HepG2 (cell line): Measurements from ENCODE around the gene GPR156. TPM values are rescaled to one million over a fixed set of nuclear protein-coding genes. Genes with fewer than 3 reads are reported as not detected.

Experiments
- ATAC-seq: fragments of 200-7000 bp; cut with Tn5 transposase; 3 replicates; pipeline ENCODE4 v1.9.1; 2020; ENCODE audit warnings: mild to moderate bottlenecking, moderate library complexity
- BruUV-seq: library from RNA; stranded (reverse); fragments of 400-500 nt; replicated peaks from 2 replicates; lab custom pipeline; 2021; lab: Mats Ljungman, UMichigan
- CTCF ChIA-PET: fragments of 300-600 bp; formaldehyde crosslinking; extraction: SDS; loops from one replicate; lab custom pipeline; 2021; ENCODE audit warnings: low total read pairs, inconsistent platforms, low intra/inter-chr PET ratio; lab: Yijun Ruan, JAX
- POLR2A ChIA-PET: fragments of 350-600 bp; sonication (Branson Sonifier 250); formaldehyde crosslinking; loops from one replicate; lab custom pipeline; 2020; ENCODE audit warnings: antibody characterized with exemption, inconsistent platforms; lab: Yijun Ruan, JAX
- DNase-seq: peaks from one replicate; pipeline ENCODE4 v3.0.0-alpha.2; 2015; ENCODE audit warnings: low spot score
- FAIRE-seq: peaks from 3 replicates; lab custom pipeline; 2011; peaks lifted over from hg19 to GRCh38; lab: Jason Lieb, UNC
- H2AFZ ChIP-seq: one replicate; pipeline ENCODE4 v1.6.1; 2011; ENCODE audit warnings: low read length, inconsistent platforms
- H3K27ac ChIP-seq: fragments of 300-600 bp; 3 replicates; pipeline ENCODE4 v1.8.0; 2011; ENCODE audit warnings: mixed run types, mild to moderate bottlenecking, mixed read lengths, low read length, inconsistent platforms; ENCODE audit not compliant: insufficient read depth; ENCODE audit errors: extremely low read length
- H3K27me3 ChIP-seq, 2 experiments: fragments of 200-600 bp in 1 of 2; 2 replicates in 1 of 2; 3 replicates in 1 of 2; pipeline versions ENCODE4 v1.6.0 to v1.8.0; 2011; ENCODE audit warnings: low read length in 2 of 2, mild to moderate bottlenecking in 2 of 2, moderate library complexity in 2 of 2, inconsistent platforms in 1 of 2; ENCODE audit not compliant: insufficient read depth in 2 of 2, control insufficient read depth in 1 of 2
- H3K36me3 ChIP-seq, 2 experiments: fragments of 200-600 bp in 1 of 2; replicated peaks in 1 of 2; 2 replicates in 1 of 2; 3 replicates in 1 of 2; pipeline versions ENCODE4 v1.5.1 to v1.8.0; 2011; ENCODE audit warnings: low read length in 2 of 2, inconsistent platforms in 1 of 2; ENCODE audit not compliant: insufficient read depth in 2 of 2, control insufficient read depth in 1 of 2
- H3K4me1 ChIP-seq: 2 replicates; pipeline ENCODE4 v1.5.1; 2012; ENCODE audit warnings: low read length, inconsistent platforms; ENCODE audit not compliant: insufficient read depth
- H3K4me2 ChIP-seq: 2 replicates; pipeline ENCODE4 v1.6.0; 2011; ENCODE audit warnings: low read depth, low read length, inconsistent platforms
- H3K4me3 ChIP-seq, 3 experiments: fragments of 200-600 bp in 1 of 3; sonication (generic), shearing (Covaris generic) in 1 of 3; replicated peaks in 1 of 3; 2 replicates each; pipeline ENCODE4 v1.5.1; 2011 to 2016; ENCODE audit warnings: low read length in 3 of 3, inconsistent platforms in 2 of 3, low read depth in 2 of 3, mild to moderate bottlenecking in 2 of 3, control low read depth in 1 of 3, mixed read lengths in 1 of 3; ENCODE audit not compliant: insufficient read depth in 1 of 3
- H3K79me2 ChIP-seq: one replicate; pipeline ENCODE4 v1.6.1; 2011; ENCODE audit warnings: low read length, inconsistent platforms; ENCODE audit not compliant: insufficient read depth
- H3K9ac ChIP-seq: 2 replicates; pipeline ENCODE4 v1.6.0; 2011; ENCODE audit warnings: mild to moderate bottlenecking, low read depth, low read length, inconsistent platforms; ENCODE audit not compliant: insufficient read depth
- H3K9me3 ChIP-seq: 2 replicates; pipeline ENCODE4 v1.5.1; 2012; ENCODE audit warnings: mild to moderate bottlenecking, low read length
- H4K20me1 ChIP-seq: 2 replicates; pipeline ENCODE4 v1.6.0; 2011; ENCODE audit warnings: inconsistent platforms, mild to moderate bottlenecking, low read length, moderate library complexity; ENCODE audit not compliant: insufficient read depth
- FOXM1 ChIP-seq: sonication (generic); formaldehyde crosslinking; IDR thresholded peaks from 2 replicates; pipeline ENCODE4 v1.5.0; 2020; ENCODE audit warnings: missing genetic modification reagents
- HOXA9 ChIP-seq: sonication (generic); formaldehyde crosslinking; IDR thresholded peaks from 2 replicates; pipeline ENCODE4 v1.8.1; 2022; ENCODE audit warnings: missing genetic modification reagents, mild to moderate bottlenecking, moderate library complexity, borderline replicate concordance
- MIXL1 ChIP-seq: IDR thresholded peaks from 2 replicates; pipeline ENCODE4 v1.6.1; 2016
- PHF21A ChIP-seq: sonication (generic); formaldehyde crosslinking; IDR thresholded peaks from 2 replicates; pipeline ENCODE4 v1.5.0; 2020; ENCODE audit warnings: mild to moderate bottlenecking, missing genetic modification reagents
- TAF15 ChIP-seq: fragments of 200-400 bp; formaldehyde crosslinking; IDR thresholded peaks from one replicate; pipeline ENCODE4 v1.6.1; 2018; ENCODE audit warnings: mild to moderate bottlenecking, low read depth, low read length; ENCODE audit not compliant: poor library complexity, severe bottlenecking
- ZBTB34 ChIP-seq: sonication (generic); formaldehyde crosslinking; IDR thresholded peaks from 2 replicates; pipeline ENCODE4 v1.8.0; 2022; ENCODE audit warnings: mild to moderate bottlenecking, missing genetic modification reagents
- ZNF503 ChIP-seq: sonication (generic); formaldehyde crosslinking; IDR thresholded peaks from 2 replicates; pipeline ENCODE4 v1.4.0; 2020; ENCODE audit warnings: missing genetic modification reagents
- ZNF567 ChIP-seq: sonication (generic); formaldehyde crosslinking; IDR thresholded peaks from 2 replicates; pipeline ENCODE4 v1.8.1; 2023; ENCODE audit warnings: mild to moderate bottlenecking, missing genetic modification reagents, borderline replicate concordance
- ZNF879 ChIP-seq: sonication (generic); formaldehyde crosslinking; IDR thresholded peaks from 2 replicates; pipeline ENCODE4 v1.8.1; 2023; ENCODE audit warnings: missing genetic modification reagents
- WGBS: methylation state at CpG from one replicate; pipeline ENCODE4 v1.1.6; 2017; ENCODE audit warnings: low lambda C conversion rate; 5-methylcytosine and 5-hydroxymethylcytosine counted together
- in situ Hi-C: cut with HindIII; loops from 2 replicates; pipeline ENCODE4 v1.10.0; 2017; ENCODE audit warnings: low pct_unique_long_range_greater_than_20kb; ENCODE audit not compliant: extremely low pct_ligation_motif_present
- intact Hi-C: fragments of 100-400 bp; cut with micrococcal nuclease; formaldehyde crosslinking; loops from one replicate; pipeline ENCODE4 v1.10.0; 2022; ENCODE audit not compliant: unreplicated experiment
- polyA plus RNA-seq, 8 experiments: library from polyadenylated mRNA; depleted of rRNA in 3 of 8; stranded (reverse) in 7 of 8; unstranded in 1 of 8; fragments of >200 nt; fragmentation: Illumina TruSeq in 4 of 8; extraction: Trizol in 4 of 8; gene quantifications; 2 replicates each; pipeline versions ENCODE4 v1.2.1 to v1.2.3, GENCODE V29; 2011 to 2016; ENCODE audit warnings: low read depth in 4 of 8, missing spikeins in 1 of 8, mixed read lengths in 1 of 8; ENCODE audit not compliant: insufficient read depth in 1 of 8
- total RNA-seq, 5 experiments: library from RNA; depleted of rRNA; stranded (reverse); fragments of >200 nt; fragmentation: Illumina TruSeq; extraction: Trizol; gene quantifications; 2 replicates each; pipeline ENCODE4 v1.2.3, GENCODE V29; 2016; ENCODE audit warnings: low read depth in 1 of 5

Gene GPR156
- total and polyA plus RNA-seq, 2 of the 13 experiments (the other 11 are each of a cell fraction or from before 2014, with no cell fraction given): not detected

- no peak for FAIRE-seq
- no peaks in the 10 kb centered on the region for H3K27me3 ChIP-seq
- no peaks in the 10 kb centered on the region for H3K79me2 ChIP-seq
- no peak overlapping the region for H3K27ac ChIP-seq
- CTCF ChIA-PET: no interaction called here
- BruUV-seq: no TSS peak
- POLR2A ChIA-PET: interaction anchor here (6.7 kb wide), 1 partner anchor 53 kb away, joined by 65 read pairs; the partner anchor contains the start of gene GSK3B
- no peaks in the 10 kb centered on the region for H3K36me3 ChIP-seq
- in situ Hi-C loops: no loop called here
- H3K4me2 ChIP-seq: peak overlapping the region; percentile 73
- no peak overlapping the region for H2AFZ ChIP-seq
- ATAC-seq: no peak
- H3K4me1 ChIP-seq: peaks cover 71% of the 10 kb centered on the region
- TF ChIP-seq PHF21A (CRISPR knock-in tag): no peak
- no peak for TF ChIP-seq HOXA9 (CRISPR knock-in tag)
- H3K9ac ChIP-seq: no peak overlapping the region
- no peaks in the 10 kb centered on the region for H3K9me3 ChIP-seq
- WGBS: 70% methylated on average over 3 of the region's 3 CpGs
- DNase-seq: no peak
- intact Hi-C loops: no loop called here
- no peaks in the 10 kb centered on the region for H4K20me1 ChIP-seq
- H3K4me3 ChIP-seq: no peak overlapping the region
Measured at GRCh38 chr3:120148187-120148949, 136.7 kb downstream of the GPR156 start.

DNA sequence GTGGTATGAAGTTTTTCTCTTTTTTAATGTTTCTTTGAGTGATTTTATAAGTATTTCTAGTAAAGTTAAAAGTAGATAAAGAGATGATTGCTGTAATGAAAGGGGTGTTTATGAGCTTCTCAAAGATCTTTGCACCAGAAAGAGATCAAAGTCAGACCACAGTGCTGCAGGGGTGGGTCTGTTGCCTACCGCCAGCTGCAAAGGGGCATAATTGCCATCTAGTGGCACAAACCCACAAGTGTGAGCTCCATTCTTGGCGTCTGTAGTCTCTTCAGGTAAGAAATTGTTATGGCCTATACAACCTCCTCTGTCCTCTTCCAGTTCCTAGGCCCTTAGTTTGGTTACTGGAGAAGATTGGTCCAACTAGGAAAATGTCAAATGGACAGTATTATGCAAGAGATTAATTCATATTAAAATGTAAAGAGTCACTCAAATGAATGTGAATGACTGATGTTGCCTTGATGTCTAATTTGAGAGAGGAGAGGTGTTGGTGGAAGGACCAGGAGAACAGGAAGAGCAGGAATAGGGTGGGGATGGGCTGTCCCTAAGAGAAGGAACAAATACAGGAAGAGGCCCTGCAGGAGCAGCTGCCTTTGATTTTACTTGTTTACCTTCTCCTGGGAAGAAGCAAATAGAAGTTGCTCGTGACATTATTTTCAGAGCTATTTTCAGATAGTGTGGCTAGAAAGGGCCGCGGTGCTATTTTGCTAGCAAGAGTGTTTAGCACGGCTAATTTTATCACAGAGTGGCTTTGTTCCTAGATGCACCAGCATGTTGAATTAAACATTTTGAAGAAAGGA, 137.8 kb downstream of the GPR156 start:
- H2AFZ ChIP-seq: peak overlapping the region; percentile 50
- H3K9ac ChIP-seq: no peak overlapping the region
- no peaks in the 10 kb centered on the region; a peak in 1 of 5 replicates for H3K27me3 ChIP-seq
- intact Hi-C loops: loop anchor here (1.0 kb wide), 1 partner anchor 255 kb away; no protein-coding TSS in a partner anchor
- ChIA-PET POLR2A (interaction anchor here (0.9 to 6.7 kb wide), 3 partner anchors 13 to 202 kb away, joined by 3 to 65 read pairs (median 4); partner anchors contain the start of genes GSK3B and LRRC58), CTCF (no interaction called here)
- in situ Hi-C loops: no loop called here
- FAIRE-seq: no peak
- no TSS peak for BruUV-seq
- 5% methylated on average over 6 of the region's 6 CpGs for WGBS
- no peaks in the 10 kb centered on the region for H3K79me2 ChIP-seq
- no peaks in the 10 kb centered on the region for H4K20me1 ChIP-seq
- H3K27ac ChIP-seq: no peak overlapping the region
- H3K4me3 ChIP-seq: peak overlapping the region; percentile 18 to 42 (median 37)
- H3K36me3 ChIP-seq: no peaks in the 10 kb centered on the region
- no peaks in the 10 kb centered on the region for H3K9me3 ChIP-seq
- DNase-seq: peak; percentile 39
- peak overlapping the region; percentile 73 for H3K4me2 ChIP-seq
- peak; percentile 84 for ATAC-seq
- H3K4me1 ChIP-seq: peaks cover 72% of the 10 kb centered on the region
- TF ChIP-seq TAF15 (no peak), ZBTB34 (no peak), ZNF503 (CRISPR knock-in tag) (no peak), FOXM1 (CRISPR knock-in tag) (no peak), ZNF879 (no peak), ZNF567 (CRISPR knock-in tag) (no peak), MIXL1 (CRISPR knock-in tag) (peak; percentile 9; the same call in 1 of the 2 replicates)
